Astrocyte of the spinal cord (primary cell): ENCODE data around the gene C1orf141.

Experiments used
- DNase-seq: peaks from one replicate; pipeline ENCODE4 v3.0.0; 2011; ENCODE audit warnings: low read depth, low spot score
- H3K4me3 ChIP-seq: 2 replicates; pipeline ENCODE4 v1.5.1; 2011; ENCODE audit warnings: low read depth, mild to moderate bottlenecking, low read length, moderate library complexity
- in situ Hi-C: cut with HindIII; loops from 2 replicates; pipeline ENCODE4 v1.10.0; 2017; ENCODE audit warnings: low sequenced_read_pairs
- TF ChIP-seq, protein P1 (sequence below): IDR thresholded peaks from 2 replicates; pipeline ENCODE4 v1.5.1; 2012; ENCODE audit warnings: low read depth, mild to moderate bottlenecking, low read length, inconsistent platforms

C1orf141 gene

DNA sequence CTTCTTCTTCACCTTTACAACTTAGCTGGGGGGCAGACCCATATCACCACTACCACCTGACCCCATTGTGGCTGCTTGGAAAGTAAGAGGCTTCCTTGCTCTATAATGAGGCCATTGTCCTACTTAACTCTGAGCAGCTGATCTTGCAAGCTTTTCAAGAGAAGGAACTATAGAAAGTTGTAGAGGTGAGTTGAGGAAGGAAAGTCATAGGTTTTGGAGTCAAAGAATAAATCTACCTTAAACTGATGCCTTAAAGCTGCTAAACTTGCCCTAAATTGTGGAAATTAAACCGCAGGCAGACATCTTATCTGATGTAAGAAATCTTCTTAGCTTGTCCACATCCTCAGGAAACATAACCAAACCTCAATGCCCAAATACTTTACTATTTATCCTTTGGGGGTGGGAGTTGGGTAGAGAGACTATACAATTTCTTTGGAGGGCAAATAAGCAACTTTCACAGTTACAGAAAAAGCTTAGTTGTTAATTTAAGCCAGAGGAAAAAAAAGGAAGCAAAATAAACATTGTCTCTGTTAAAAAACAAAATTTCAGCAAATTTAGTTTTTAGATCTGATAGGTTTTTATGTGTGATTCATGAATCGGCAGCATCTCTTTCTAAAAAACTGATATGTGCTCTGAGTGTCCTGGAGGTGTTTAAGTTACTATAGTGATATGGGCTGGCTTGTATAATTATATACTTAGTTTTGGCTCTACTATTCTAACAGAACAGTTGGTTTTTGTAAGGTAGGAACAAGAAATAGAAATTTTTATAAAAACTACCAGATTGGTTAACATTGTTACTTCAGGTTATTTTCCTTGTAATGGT lies 36.2 kb upstream of the C1orf141 start:
- TF ChIP-seq, protein P1, sequence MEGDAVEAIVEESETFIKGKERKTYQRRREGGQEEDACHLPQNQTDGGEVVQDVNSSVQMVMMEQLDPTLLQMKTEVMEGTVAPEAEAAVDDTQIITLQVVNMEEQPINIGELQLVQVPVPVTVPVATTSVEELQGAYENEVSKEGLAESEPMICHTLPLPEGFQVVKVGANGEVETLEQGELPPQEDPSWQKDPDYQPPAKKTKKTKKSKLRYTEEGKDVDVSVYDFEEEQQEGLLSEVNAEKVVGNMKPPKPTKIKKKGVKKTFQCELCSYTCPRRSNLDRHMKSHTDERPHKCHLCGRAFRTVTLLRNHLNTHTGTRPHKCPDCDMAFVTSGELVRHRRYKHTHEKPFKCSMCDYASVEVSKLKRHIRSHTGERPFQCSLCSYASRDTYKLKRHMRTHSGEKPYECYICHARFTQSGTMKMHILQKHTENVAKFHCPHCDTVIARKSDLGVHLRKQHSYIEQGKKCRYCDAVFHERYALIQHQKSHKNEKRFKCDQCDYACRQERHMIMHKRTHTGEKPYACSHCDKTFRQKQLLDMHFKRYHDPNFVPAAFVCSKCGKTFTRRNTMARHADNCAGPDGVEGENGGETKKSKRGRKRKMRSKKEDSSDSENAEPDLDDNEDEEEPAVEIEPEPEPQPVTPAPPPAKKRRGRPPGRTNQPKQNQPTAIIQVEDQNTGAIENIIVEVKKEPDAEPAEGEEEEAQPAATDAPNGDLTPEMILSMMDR: no peak
- H3K4me3 ChIP-seq: no peak overlapping the region
- no peak for DNase-seq
- in situ Hi-C loops: no loop called here

DNA sequence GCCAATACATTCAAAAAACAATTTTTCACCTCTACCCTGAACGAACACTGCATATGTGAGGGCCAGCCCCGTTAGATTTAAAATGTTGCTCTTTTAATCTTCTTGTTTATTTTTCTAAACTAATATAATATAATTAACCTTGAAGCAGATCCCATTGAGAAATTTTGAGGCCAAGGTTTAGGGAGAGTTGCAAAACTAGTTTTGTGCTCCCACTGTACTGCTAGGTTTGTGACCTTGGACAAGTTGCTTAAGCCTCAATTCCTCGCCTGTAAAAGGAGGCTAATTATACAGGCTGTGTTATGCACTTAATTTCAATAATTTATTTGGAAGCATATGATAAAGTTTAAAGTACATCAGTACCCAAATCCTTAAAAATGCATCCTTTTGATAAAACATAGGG lies 35.2 kb upstream of the C1orf141 start:
- in situ Hi-C loops: no loop called here
- no peak overlapping the region for H3K4me3 ChIP-seq
- DNase-seq: no peak
- TF ChIP-seq, protein P1: no peak

DNA sequence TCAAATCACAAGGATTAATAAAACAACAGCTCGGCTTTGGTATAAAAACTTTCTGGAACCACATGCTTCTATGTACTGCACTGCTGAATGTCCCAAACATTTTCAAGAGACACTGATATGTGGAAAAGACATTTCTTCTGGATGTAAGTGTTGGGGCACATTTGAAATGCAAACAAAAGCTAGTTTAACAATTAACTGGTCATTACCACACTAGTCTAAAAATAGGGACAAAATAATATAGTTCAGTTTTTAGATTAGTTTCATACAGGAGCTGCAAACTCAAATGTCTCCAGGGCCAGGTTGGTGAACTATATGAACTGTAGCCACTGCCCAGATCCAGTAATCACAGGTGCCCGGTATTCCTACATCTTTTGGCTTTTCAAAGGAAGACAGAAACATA lies 34.7 kb upstream of the C1orf141 start:
- TF ChIP-seq, protein P1: no peak
- in situ Hi-C loops: no loop called here
- DNase-seq: no peak
- no peak overlapping the region for H3K4me3 ChIP-seq

DNA sequence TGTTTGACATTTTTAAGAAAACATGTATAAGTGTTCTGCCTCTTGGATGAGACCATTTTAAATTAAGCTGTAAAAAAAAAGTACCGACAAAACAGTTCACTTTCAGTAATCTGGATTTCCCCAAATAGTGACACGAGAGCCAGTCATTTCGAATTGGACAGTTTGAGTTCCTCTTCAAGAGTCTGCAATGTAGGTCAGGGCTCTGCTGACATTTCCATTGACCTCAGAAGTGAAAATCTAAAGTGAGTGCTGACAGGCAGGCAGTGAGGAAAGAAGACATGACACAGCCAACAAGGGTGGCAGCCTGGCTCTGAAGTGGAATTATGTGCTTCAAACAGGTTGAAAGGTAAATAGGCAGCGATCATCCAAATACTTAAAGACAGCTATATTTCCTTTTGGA lies 31.4 kb upstream of the C1orf141 start, which contains the start of gene IL23R:
Gene IL23R (plus strand): TSS at position 259 of the 400 bp plus-strand sequence. CDS start 1,667 bp downstream, outside the sequence.
- no peak for DNase-seq

DNA sequence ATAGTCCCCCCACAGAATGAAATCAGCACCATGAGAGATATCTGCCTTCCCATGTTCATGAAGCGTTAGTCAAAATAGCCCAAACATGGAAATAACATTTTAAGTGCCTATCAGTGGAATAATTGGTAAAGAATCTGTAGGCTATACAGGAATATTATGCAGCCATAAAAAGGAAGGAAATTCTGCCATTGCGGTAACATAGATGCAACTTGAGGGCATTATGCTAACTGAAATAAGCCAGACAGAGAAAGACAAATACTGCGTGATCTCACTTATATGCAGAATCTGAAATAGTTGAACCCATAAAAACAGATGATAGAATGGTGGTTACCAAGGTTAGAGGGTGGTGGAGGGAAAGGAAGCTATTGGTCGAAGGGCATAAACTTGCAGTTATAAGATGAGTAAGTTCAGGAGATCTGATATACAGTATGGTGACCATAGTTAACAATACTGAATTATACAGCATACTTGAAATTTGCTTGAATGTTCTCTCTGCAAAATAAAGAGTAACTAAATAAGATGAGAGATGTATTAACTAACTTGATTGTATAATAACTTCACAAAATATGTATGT lies 30.8 kb upstream of the C1orf141 start:
- TF ChIP-seq, protein P1: no peak
- H3K4me3 ChIP-seq: no peak overlapping the region
- no peak for DNase-seq
- in situ Hi-C loops: no loop called here

More for the DNA sequence above, 31.4 kb upstream of the C1orf141 start, which contains the start of gene IL23R:
- in situ Hi-C loops: no loop called here
- TF ChIP-seq, protein P1: no peak
- no peak within 1 kb of the TSS for H3K4me3 ChIP-seq

DNA sequence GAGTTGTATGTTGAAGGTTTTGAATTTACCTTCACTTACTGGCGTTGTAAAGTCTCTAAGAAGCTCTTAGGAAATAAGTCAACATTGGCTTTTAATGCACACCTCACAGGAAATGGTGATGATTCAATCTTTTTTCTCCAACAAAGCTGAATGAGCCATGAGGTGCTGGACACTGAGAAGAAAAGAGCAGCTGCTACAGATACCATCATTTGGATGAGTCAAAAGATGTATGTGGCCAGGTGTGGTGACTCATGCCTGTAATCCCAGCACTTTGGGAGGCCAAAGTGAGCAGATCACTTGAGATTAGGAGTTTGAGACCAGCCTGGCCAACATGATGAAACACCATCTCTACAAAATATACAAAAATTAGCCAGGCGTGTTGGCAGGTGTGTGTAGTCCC lies 28.2 kb upstream of the C1orf141 start:
- H3K4me3 ChIP-seq: no peak overlapping the region
- TF ChIP-seq, protein P1: no peak
- DNase-seq: peak; percentile 68
- in situ Hi-C loops: no loop called here
